Hepatocyte (in vitro differentiated cells): Measurements from ENCODE around the gene GPATCH1.

Source experiments
- EZH2 ChIP-seq: fragments of 200-600 bp; sonication (generic); IDR thresholded peaks from 2 replicates; pipeline ENCODE4 v1.6.1; 2016; ENCODE audit warnings: antibody characterized with exemption, mild to moderate bottlenecking, borderline replicate concordance
- TF ChIP-seq, protein P1 (sequence below): fragments of 200-600 bp; sonication (generic); IDR thresholded peaks from 2 replicates; pipeline ENCODE4 v1.5.1; 2016; ENCODE audit warnings: antibody characterized with exemption, mild to moderate bottlenecking; ENCODE audit not compliant: poor library complexity

DNA sequence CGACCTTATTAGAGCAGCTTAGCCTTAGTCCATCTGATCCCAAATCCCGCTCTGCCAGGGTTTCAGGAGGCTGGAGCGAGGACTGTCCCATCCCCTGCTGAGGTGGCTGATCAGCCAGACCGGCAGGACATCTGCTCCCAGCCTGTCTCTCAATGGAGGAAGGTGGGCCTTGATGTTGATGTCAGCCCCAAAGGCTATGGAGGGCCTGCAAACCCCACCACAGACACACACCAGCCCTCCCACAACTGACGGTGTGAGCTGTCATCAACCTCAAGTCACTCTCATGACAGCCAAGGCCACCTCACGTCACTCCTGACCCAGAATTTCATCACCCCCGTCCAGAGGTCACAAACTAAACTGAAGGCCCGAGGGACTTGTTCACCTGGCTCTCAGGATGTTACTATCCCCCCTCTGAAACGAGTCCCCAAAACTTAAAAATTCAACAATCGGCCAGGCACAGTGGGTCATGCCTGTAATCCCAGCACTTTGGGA, 41.8 kb upstream of the GPATCH1 start:
- no peak for TF ChIP-seq EZH2
- TF ChIP-seq, protein P1, sequence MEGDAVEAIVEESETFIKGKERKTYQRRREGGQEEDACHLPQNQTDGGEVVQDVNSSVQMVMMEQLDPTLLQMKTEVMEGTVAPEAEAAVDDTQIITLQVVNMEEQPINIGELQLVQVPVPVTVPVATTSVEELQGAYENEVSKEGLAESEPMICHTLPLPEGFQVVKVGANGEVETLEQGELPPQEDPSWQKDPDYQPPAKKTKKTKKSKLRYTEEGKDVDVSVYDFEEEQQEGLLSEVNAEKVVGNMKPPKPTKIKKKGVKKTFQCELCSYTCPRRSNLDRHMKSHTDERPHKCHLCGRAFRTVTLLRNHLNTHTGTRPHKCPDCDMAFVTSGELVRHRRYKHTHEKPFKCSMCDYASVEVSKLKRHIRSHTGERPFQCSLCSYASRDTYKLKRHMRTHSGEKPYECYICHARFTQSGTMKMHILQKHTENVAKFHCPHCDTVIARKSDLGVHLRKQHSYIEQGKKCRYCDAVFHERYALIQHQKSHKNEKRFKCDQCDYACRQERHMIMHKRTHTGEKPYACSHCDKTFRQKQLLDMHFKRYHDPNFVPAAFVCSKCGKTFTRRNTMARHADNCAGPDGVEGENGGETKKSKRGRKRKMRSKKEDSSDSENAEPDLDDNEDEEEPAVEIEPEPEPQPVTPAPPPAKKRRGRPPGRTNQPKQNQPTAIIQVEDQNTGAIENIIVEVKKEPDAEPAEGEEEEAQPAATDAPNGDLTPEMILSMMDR = no peak
